ENCODE results near the gene RPS6KB2. TPM values are rescaled to one million over a fixed set of nuclear protein-coding genes. Genes with fewer than 3 reads are reported as not detected.

Gene RPS6KB2
- total and polyA plus RNA-seq, 7 donors: 27.1 to 70.2 (median 55.9) TPM

DNA sequence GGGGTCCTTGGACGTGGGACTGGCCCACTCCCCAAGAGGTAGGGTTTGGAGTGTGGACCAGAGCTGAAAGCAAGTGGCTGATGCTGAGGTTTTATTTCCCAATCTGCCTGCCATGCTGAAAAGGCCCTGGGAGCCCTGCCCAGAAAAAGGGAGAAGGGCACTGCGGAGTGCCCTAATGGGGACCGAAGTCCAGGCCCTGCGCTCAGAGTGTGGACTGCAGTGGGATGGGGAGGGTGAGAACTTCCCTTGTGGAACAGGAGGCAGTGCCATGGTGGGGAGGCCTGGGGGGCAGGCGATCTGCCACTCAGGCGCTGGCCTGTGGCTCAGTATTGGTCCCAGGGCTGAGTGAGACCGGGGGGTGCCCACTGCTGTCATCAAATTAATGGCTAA lies 19.9 kb downstream of the RPS6KB2 start:
- Histone ChIP-seq H3K4me3 (no peak overlapping the region), H3K4me1 (peaks cover 0 to 9% (median 3%) of the 10 kb centered on the region in 4 donors), H3K36me3 (no peaks in the 10 kb centered on the region), H3K9me3 (no peaks in the 10 kb centered on the region), H3K27ac (no peak overlapping the region), H3K27me3 (no peaks in the 10 kb centered on the region)
- DNase-seq: no peak
- intact Hi-C loops (cut with DNase I): no loop called here
- WGBS, 2 donors: 90 to 96% methylated on average over 7 of the region's 7 CpGs
- TF ChIP-seq, protein P1, sequence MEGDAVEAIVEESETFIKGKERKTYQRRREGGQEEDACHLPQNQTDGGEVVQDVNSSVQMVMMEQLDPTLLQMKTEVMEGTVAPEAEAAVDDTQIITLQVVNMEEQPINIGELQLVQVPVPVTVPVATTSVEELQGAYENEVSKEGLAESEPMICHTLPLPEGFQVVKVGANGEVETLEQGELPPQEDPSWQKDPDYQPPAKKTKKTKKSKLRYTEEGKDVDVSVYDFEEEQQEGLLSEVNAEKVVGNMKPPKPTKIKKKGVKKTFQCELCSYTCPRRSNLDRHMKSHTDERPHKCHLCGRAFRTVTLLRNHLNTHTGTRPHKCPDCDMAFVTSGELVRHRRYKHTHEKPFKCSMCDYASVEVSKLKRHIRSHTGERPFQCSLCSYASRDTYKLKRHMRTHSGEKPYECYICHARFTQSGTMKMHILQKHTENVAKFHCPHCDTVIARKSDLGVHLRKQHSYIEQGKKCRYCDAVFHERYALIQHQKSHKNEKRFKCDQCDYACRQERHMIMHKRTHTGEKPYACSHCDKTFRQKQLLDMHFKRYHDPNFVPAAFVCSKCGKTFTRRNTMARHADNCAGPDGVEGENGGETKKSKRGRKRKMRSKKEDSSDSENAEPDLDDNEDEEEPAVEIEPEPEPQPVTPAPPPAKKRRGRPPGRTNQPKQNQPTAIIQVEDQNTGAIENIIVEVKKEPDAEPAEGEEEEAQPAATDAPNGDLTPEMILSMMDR (IDR thresholded peaks at IDR 0.05): no peak
- TF ChIP-seq POLR2A (IDR thresholded peaks at IDR 0.05) (no peak), EP300 (IDR thresholded peaks at IDR 0.05) (no peak), POLR2AphosphoS5 (IDR thresholded peaks at IDR 0.05) (no peak)

DNA sequence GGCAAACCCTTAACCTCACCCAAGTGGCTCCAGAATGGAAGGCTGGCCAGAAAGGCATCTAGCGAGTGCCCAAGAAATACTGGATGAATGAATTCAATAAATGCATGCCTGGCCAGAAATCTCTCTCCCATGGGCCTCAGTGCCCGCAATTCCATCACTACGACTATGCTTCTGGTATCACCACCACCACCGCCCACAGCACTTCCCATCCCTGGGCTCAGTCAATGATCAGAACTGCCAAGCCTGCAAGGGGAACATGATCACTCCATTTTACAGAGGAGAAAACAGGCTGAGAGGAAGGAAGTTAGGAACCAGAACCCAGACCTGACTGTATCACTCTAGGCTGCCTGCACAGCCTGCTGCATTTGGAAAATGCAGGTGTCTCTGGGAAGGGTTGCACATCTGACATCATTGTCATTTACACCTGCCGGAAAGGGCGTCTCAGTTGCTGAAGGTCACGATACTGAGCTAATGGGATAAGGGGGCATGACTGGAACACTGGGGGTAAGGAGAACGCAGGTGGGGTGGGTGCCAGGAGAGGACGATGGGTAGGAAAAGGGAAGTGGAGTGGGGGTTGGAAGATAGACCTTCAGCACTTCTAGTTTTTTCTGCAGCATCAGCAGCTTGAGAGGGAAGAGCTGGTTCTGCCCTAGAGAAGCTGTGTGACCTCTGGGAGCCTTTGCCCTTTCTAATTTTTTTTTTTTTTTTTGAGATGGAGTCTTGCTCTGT lies 21.0 kb downstream of the RPS6KB2 start:
- no peak overlapping the region for H3K4me3 ChIP-seq
- DNase-seq: no peak
- 43 to 64% methylated on average over 9 of the region's 9 CpGs for WGBS, 2 donors
- H3K27ac ChIP-seq: no peak overlapping the region
- H3K9me3 ChIP-seq: no peaks in the 10 kb centered on the region
- no peaks in the 10 kb centered on the region for H3K27me3 ChIP-seq
- H3K36me3 ChIP-seq: no peaks in the 10 kb centered on the region
- TF ChIP-seq, protein P1 (IDR thresholded peaks at IDR 0.05): no peak
- TF ChIP-seq POLR2AphosphoS5 (IDR thresholded peaks at IDR 0.05) (no peak), EP300 (IDR thresholded peaks at IDR 0.05) (no peak), POLR2A (IDR thresholded peaks at IDR 0.05) (no peak)
- intact Hi-C loops (cut with DNase I): no loop called here
- peaks cover 0 to 3% (median 1%) of the 10 kb centered on the region in 4 donors for H3K4me1 ChIP-seq

DNA sequence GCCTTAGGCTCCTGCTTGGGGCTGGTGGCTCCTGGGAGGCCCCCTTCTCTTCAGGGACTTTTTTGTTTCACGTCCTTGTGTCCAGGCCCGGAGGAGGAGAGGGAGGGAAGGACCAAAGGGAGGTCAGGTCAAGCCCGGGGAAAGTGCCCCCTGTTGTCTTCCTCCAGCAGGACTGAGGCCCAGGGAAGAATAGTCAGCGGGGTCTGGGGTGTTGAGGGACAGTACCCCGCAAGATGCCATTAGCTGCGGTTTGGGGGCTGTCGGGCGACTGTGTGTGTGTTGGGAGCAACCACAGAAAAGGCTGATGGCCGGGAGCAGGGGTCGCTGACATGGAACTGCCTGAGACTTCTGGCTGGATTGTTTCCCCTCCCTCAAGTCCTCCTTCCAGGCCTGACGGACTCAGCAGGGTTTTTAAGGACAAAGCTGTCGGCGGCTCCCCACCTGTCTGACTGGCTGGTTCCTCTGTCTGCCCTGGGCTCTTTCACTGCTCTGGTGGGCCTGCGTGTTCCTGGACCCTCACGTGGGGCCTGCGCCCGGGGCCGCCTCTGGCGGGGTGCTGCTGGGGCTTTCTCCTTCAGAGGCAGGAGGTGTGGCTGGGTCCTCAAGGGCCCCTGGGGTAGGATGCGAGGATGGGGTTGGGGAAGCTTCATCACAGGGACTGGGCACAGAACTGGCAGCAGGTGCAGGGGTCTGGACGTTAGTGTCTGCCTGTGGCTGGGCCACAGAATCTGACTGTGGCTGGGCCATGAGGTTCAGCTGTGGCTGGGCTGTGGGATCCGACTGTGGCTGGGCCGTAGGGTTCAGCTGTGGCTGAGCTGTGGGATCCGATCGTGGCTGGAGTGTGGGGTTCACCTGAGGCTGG lies 22.7 kb downstream of the RPS6KB2 start:
- no peak overlapping the region for H3K4me3 ChIP-seq
- intact Hi-C loops (cut with DNase I): no loop called here
- WGBS, 2 donors: 91 to 93% methylated on average over 25 of the region's 25 CpGs

DNA sequence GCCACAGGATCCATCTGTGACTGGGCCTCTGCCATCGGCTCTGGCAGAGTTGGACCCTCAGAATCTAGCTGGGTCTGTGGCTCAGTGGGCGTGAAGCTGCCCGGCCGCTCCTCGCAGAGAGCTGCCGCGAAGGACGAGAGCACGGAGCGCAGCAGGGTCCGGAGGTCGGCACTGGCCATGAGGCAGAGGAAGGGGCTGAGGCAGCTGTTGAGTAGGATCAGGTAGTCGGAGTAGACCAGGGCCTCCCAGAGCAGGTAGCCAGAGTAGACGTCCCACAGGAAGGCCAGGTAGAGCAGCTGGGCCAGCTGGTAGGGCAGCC lies 23.3 kb downstream of the RPS6KB2 start:
- no peak overlapping the region for H3K4me3 ChIP-seq
- 92 to 95% methylated on average over 14 of the region's 14 CpGs for WGBS, 2 donors
- no peaks in the 10 kb centered on the region for H3K4me1 ChIP-seq
- no peaks in the 10 kb centered on the region for H3K36me3 ChIP-seq
- intact Hi-C loops (cut with DNase I): no loop called here
- H3K27ac ChIP-seq: peak overlapping the region in 1 of 4 donors; percentile 29
- no peaks in the 10 kb centered on the region for H3K9me3 ChIP-seq
- no peak for DNase-seq
- no peaks in the 10 kb centered on the region for H3K27me3 ChIP-seq
- TF ChIP-seq POLR2A (IDR thresholded peaks at IDR 0.05): no peak

More for the DNA sequence above, 22.7 kb downstream of the RPS6KB2 start:
- TF ChIP-seq POLR2AphosphoS5 (IDR thresholded peaks at IDR 0.05) (no peak), EP300 (IDR thresholded peaks at IDR 0.05) (no peak), POLR2A (IDR thresholded peaks at IDR 0.05) (no peak)
- TF ChIP-seq, protein P1 (IDR thresholded peaks at IDR 0.05): no peak
- H3K36me3 ChIP-seq: no peaks in the 10 kb centered on the region
- H3K4me1 ChIP-seq: no peaks in the 10 kb centered on the region
- no peaks in the 10 kb centered on the region for H3K27me3 ChIP-seq
- no peaks in the 10 kb centered on the region for H3K9me3 ChIP-seq
- no peak overlapping the region for H3K27ac ChIP-seq
- DNase-seq: no peak

DNA sequence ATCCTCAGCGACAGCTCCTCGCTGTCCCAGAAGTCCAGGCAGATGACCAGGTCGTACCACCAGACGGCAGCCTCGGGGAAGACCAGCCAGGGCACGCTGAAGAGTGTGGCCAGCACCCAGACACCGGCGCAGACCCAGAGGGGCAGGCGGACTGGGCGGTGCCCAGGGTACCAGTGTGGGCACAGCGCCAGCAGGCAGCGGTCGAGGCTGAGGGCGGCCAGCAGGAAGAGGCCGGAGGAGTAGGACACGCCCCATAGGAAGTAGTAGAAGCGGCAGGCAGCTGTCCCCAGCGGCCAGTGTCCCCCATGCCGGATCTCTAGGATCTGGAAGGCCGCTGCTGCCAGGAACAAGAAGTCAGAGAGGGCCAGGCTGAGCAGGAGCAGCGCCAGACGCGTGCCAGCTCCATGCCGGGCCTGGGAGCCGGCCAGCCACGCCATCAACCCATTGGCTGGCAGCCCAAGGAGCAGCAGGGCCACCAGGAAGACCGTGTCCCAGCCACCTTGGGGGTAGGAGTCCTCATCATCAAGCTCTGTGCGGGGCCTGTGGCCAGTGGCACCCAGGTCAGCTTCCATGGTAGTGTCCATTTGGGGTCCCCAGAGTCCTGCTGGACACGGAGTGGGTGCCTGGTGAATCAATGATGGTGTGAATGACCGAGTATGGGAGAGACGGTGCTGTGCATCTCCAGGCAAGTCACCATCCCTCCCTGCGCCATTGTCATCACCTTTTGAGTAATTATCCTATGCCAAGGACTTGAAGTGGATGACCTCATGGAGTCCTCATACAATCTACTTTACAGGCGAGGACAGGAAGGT lies 24.1 kb downstream of the RPS6KB2 start, which contains the start of gene GPR152:
Gene GPR152 (minus strand): TSS at position 589 of the 812 bp plus-strand sequence. CDS start 5 bp downstream, at position 584.
- Histone ChIP-seq H3K27me3 (no peaks in the 10 kb centered on the region), H3K4me3 (no peak within 1 kb of the TSS), H3K4me1 (no peaks in the 10 kb centered on the region), H3K27ac (peak within 1 kb of the TSS in 1 of 4 donors; percentile 29), H3K9me3 (no peaks in the 10 kb centered on the region), H3K36me3 (no peaks in the 10 kb centered on the region)
- intact Hi-C loops (cut with DNase I): no loop called here
- no peak for DNase-seq
- 70 to 89% methylated on average over 33 of the region's 33 CpGs for WGBS, 2 donors
- TF ChIP-seq, protein P1 (IDR thresholded peaks at IDR 0.05): no peak
- no peak for TF ChIP-seq POLR2A (IDR thresholded peaks at IDR 0.05)
- TF ChIP-seq POLR2AphosphoS5 (IDR thresholded peaks at IDR 0.05): no peak
- TF ChIP-seq EP300 (IDR thresholded peaks at IDR 0.05): no peak
